GM19240 (cell line): ENCODE data around the gene ABLIM1.
A peak's percentile ranks its signal among the peaks of the same experiment; 100 is the strongest.

Source experiments
- DNase-seq: peaks from one replicate; pipeline ENCODE4 v3.0.0; 2011; ENCODE audit warnings: low spot score; ENCODE audit not compliant: insufficient read length

The ABLIM1 gene

GRCh38 chr10:114470956-114471905 lies 186.8 kb downstream of the ABLIM1 start:
- peak; percentile 52 for DNase-seq

- DNase-seq, result no peak
These were observed 187.7 kb downstream of the ABLIM1 start for GRCh38 chr10:114470361-114470760.

- peak; percentile 16 for DNase-seq
These were observed 199.1 kb downstream of the ABLIM1 start for GRCh38 chr10:114458955-114459354.

GRCh38 chr10:114458216-114458920 lies 199.7 kb downstream of the ABLIM1 start:
- DNase-seq, result no peak

GRCh38 chr10:114453576-114453975 lies 204.5 kb downstream of the ABLIM1 start:
- DNase-seq, result no peak

GRCh38 chr10:114448897-114449296 lies 209.2 kb downstream of the ABLIM1 start:
- DNase-seq, result no peak

- no peak for DNase-seq
These were observed 212.7 kb downstream of the ABLIM1 start for GRCh38 chr10:114445332-114445731.

- DNase-seq, result no peak
These were observed 213.3 kb downstream of the ABLIM1 start for GRCh38 chr10:114444819-114445218.

- no peak for DNase-seq
These were observed 215.9 kb downstream of the ABLIM1 start for GRCh38 chr10:114442091-114442630.

- no peak for DNase-seq
These were observed 217.0 kb downstream of the ABLIM1 start for GRCh38 chr10:114441107-114441506.

GRCh38 chr10:114437473-114438292 lies 220.4 kb downstream of the ABLIM1 start:
- DNase-seq, result no peak

- no peak for DNase-seq
These were observed 221.1 kb downstream of the ABLIM1 start for GRCh38 chr10:114436941-114437340.

- no peak for DNase-seq
These were observed 225.4 kb downstream of the ABLIM1 start for GRCh38 chr10:114432566-114433093.

- DNase-seq, result no peak
These were observed 226.5 kb downstream of the ABLIM1 start for GRCh38 chr10:114431414-114432135.

- no peak for DNase-seq
These were observed 227.2 kb downstream of the ABLIM1 start for GRCh38 chr10:114430688-114431413.

GRCh38 chr10:114429581-114430335 lies 228.3 kb downstream of the ABLIM1 start:
- no peak for DNase-seq

GRCh38 chr10:114427124-114427852 lies 230.8 kb downstream of the ABLIM1 start:
- DNase-seq, result no peak

- no peak for DNase-seq
These were observed 231.6 kb downstream of the ABLIM1 start for GRCh38 chr10:114426476-114426875.
